Stimulated activated CD8-positive, alpha-beta memory T cell treated with anti-CD3 and anti-CD28 coated beads, Interleukin-4, amount 100 ng/mL, for 24 hours (primary cell): ENCODE results near the gene DUSP5.

ENCODE experiments used
- DNase-seq: peaks from one replicate; pipeline ENCODE4 v3.0.0-alpha.2; 2020; ENCODE audit warnings: low read depth

DUSP5 gene

GRCh38 chr10:110480387-110480786 lies 17.3 kb upstream of the DUSP5 start:
- DNase-seq, result no peak

- DNase-seq, result no peak
Observed at GRCh38 chr10:110481919-110482318, 15.8 kb upstream of the DUSP5 start.

- no peak for DNase-seq
Observed at GRCh38 chr10:110483633-110484032, 14.1 kb upstream of the DUSP5 start.

GRCh38 chr10:110485541-110485940 lies 12.2 kb upstream of the DUSP5 start:
- DNase-seq, result no peak

- no peak for DNase-seq
Observed at GRCh38 chr10:110486680-110487410, 10.9 kb upstream of the DUSP5 start.

- DNase-seq, result no peak
Observed at GRCh38 chr10:110487411-110488331, 10.0 kb upstream of the DUSP5 start.

GRCh38 chr10:110488332-110488681 lies 9.4 kb upstream of the DUSP5 start:
- DNase-seq, result no peak

- no peak for DNase-seq
Observed at GRCh38 chr10:110488940-110489339, 8.8 kb upstream of the DUSP5 start.

GRCh38 chr10:110490640-110491039 lies 7.1 kb upstream of the DUSP5 start:
- no peak for DNase-seq

GRCh38 chr10:110491346-110491745 lies 6.4 kb upstream of the DUSP5 start:
- DNase-seq, result no peak

- no peak for DNase-seq
Observed at GRCh38 chr10:110492069-110492822, 5.5 kb upstream of the DUSP5 start.

GRCh38 chr10:110493832-110494426 lies 3.8 kb upstream of the DUSP5 start:
- no peak for DNase-seq

GRCh38 chr10:110494532-110494931 lies 3.2 kb upstream of the DUSP5 start:
- no peak for DNase-seq

- no peak for DNase-seq
Observed at GRCh38 chr10:110495731-110496552, 1.8 kb upstream of the DUSP5 start.

GRCh38 chr10:110496553-110497437 lies 912 bp upstream of the DUSP5 start:
- DNase-seq, result no peak

- DNase-seq, result peak; percentile 44
Observed at GRCh38 chr10:110498087-110498981, 627 bp downstream of the DUSP5 start.

GRCh38 chr10:110498982-110499795 lies 1.5 kb downstream of the DUSP5 start:
- DNase-seq, result no peak

- no peak for DNase-seq
Observed at GRCh38 chr10:110499796-110500514, 2.2 kb downstream of the DUSP5 start.
